ENCODE measurements around the gene TMEM234.

The TMEM234 gene

GRCh38 chr1:32255072-32256071, 33.2 kb upstream of the TMEM234 start:
- peak overlapping the region in 2 of 11 experiments; percentile 79 to 89; a peak in 2 of 22 replicates for H3K27ac ChIP-seq
- H3K4me1 ChIP-seq = peaks cover 39 to 74% (median 49%) of the 10 kb centered on the region in 10 experiments
- TF ChIP-seq Cebpa-rat (IDR thresholded peaks at IDR 0.05) = no peak
- H3K36me3 ChIP-seq = no peaks in the 10 kb centered on the region
- no peak overlapping the region for H3K9ac ChIP-seq
- no peak overlapping the region for H3K4me3 ChIP-seq
- no peaks in the 10 kb centered on the region for H3K9me3 ChIP-seq (replicated peaks in 1 of 11)
- peak overlapping the region in 3 of 11 experiments; percentile 96 to 98 (median 97); a peak in 4 of 22 replicates for H3K4me2 ChIP-seq
- peaks cover 0 to 6% (median 0%) of the 10 kb centered on the region in 11 experiments; a peak in 1 of 22 replicates for H3K27me3 ChIP-seq
- H4K20me1 ChIP-seq = no peaks in the 10 kb centered on the region

- Histone ChIP-seq H3K36me3 (no peaks in the 10 kb centered on the region), H3K27ac (peak within 1 kb of the TSS in 8 of 11 experiments; percentile 58 to 89 (median 79); a peak in 17 of 22 replicates), H3K4me3 (peak within 1 kb of the TSS in 7 of 10 experiments; percentile 1 to 54 (median 28); a peak in 12 of 20 replicates), H4K20me1 (peaks cover 0 to 16% (median 0%) of the 10 kb centered on the region in 11 experiments; a peak in 1 of 22 replicates), H3K4me2 (peak within 1 kb of the TSS; percentile 80 to 98 (median 94)), H3K9ac (peak within 1 kb of the TSS in 8 of 11 experiments; percentile 40 to 80 (median 65); a peak in 16 of 22 replicates), H3K9me3 (replicated peaks in 1 of 11) (no peaks in the 10 kb centered on the region), H3K4me1 (peaks cover 72 to 100% (median 88%) of the 10 kb centered on the region in 10 experiments), H3K27me3 (peaks cover 0 to 6% (median 0%) of the 10 kb centered on the region in 11 experiments; a peak in 1 of 22 replicates)
- no peak for TF ChIP-seq Cebpa-rat (IDR thresholded peaks at IDR 0.05)
Observed at GRCh38 chr1:32250893-32251716, 29.0 kb upstream of the TMEM234 start, which contains the start of gene LCK. LCK (plus strand) TSS chr1:32251265; CDS start chr1:32274330, 23,065 bp downstream.

GRCh38 chr1:32249831-32250525, 27.8 kb upstream of the TMEM234 start:
- Histone ChIP-seq H4K20me1 (peaks cover 0 to 16% (median 0%) of the 10 kb centered on the region in 11 experiments; a peak in 1 of 22 replicates), H3K9me3 (replicated peaks in 1 of 11) (no peaks in the 10 kb centered on the region), H3K4me1 (peaks cover 75 to 98% (median 96%) of the 10 kb centered on the region in 10 experiments), H3K27ac (peak overlapping the region in 8 of 11 experiments; percentile 58 to 89 (median 79); a peak in 16 of 22 replicates), H3K4me3 (peak overlapping the region in 5 of 10 experiments; percentile 14 to 44 (median 25); a peak in 4 of 20 replicates), H3K27me3 (peaks cover 0 to 6% (median 0%) of the 10 kb centered on the region in 11 experiments; a peak in 1 of 22 replicates), H3K9ac (peak overlapping the region in 8 of 11 experiments; percentile 40 to 80 (median 65); a peak in 16 of 22 replicates), H3K4me2 (peak overlapping the region; percentile 80 to 98 (median 94)), H3K36me3 (no peaks in the 10 kb centered on the region)
- no peak for TF ChIP-seq Cebpa-rat (IDR thresholded peaks at IDR 0.05)

DNA sequence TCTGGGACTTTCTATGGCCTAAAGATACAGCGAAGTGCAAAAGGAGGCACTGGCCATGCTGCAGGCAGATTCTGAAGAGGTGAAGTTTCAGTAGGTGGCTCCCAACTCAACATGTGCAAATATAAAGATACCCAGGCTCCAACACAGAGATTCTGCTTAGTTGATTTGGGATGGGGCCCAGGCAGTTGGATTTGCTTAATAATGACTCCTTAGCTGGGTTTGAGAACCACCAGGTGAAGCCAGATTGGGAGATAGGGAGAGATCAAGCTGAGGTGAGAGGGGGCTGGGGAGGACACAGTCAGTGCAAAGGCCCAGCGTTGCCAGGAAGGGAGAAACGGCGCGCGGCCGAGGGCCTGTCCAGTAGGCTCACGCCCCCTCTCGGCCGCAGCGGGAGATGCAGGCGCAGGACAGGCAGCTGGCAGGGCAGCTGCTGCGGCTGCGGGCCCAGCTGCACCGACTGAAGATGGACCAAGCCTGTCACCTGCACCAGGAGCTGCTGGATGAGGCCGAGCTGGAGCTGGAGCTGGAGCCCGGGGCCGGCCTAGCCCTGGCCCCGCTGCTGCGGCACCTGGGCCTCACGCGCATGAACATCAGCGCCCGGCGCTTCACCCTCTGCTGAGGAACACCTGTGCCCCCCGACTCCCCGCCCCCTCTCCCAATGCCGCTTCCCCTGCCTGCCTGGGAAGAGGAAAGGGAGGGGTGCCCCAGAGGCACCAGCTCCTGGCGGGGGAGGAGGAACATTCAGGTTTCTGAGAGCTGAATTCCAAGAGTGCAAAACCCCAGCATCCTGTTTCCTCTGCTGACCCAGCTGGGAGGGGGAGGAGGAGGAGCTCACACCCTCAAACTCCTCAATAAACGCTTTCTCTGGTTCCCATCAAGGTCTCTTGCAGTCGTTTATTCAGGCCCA, 26.1 kb upstream of the TMEM234 start:
- H3K9ac ChIP-seq = peak overlapping the region in 8 of 11 experiments; percentile 6 to 80 (median 52); a peak in 11 of 22 replicates
- peaks cover 0 to 6% (median 0%) of the 10 kb centered on the region in 11 experiments; a peak in 1 of 22 replicates for H3K27me3 ChIP-seq
- no peak for TF ChIP-seq Cebpa-rat (IDR thresholded peaks at IDR 0.05)
- H4K20me1 ChIP-seq = peaks cover 0 to 16% (median 0%) of the 10 kb centered on the region in 11 experiments; a peak in 1 of 22 replicates
- H3K36me3 ChIP-seq = no peaks in the 10 kb centered on the region
- H3K4me3 ChIP-seq = peak overlapping the region in 4 of 10 experiments; percentile 7 to 41 (median 24); a peak in 7 of 20 replicates
- H3K4me1 ChIP-seq = peaks cover 63 to 81% (median 79%) of the 10 kb centered on the region in 10 experiments
- no peaks in the 10 kb centered on the region for H3K9me3 ChIP-seq (replicated peaks in 1 of 11)
- peak overlapping the region in 7 of 11 experiments; percentile 42 to 89 (median 79); a peak in 14 of 22 replicates for H3K27ac ChIP-seq
- H3K4me2 ChIP-seq = peak overlapping the region; percentile 80 to 98 (median 94)

DNA sequence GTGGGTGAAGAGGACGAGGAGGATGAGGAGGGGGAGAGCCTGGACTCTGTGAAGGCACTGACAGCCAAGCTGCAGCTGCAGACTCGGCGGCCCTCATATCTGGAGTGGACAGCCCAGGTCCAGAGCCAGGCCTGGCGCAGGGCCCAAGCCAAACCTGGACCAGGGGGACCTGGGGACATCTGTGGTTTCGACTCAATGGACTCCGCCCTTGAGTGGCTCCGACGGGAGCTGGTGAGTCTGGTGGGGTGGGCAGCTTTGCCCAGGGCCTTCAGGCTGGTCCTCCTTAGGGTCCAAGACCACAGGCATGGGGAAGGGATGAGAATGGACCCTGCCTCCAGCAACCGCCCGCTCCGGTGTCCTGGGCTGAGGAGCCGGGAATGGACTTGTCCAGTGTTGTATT, 25.3 kb upstream of the TMEM234 start:
- Histone ChIP-seq H3K4me3 (no peak overlapping the region), H3K27ac (peak overlapping the region in 2 of 11 experiments; percentile 79 to 89; a peak in 4 of 22 replicates), H3K9ac (no peak overlapping the region), H3K27me3 (peaks cover 0 to 6% (median 0%) of the 10 kb centered on the region in 11 experiments; a peak in 1 of 22 replicates), H3K4me1 (peaks cover 60 to 81% (median 77%) of the 10 kb centered on the region in 10 experiments), H3K36me3 (no peaks in the 10 kb centered on the region), H4K20me1 (peaks cover 0 to 16% (median 0%) of the 10 kb centered on the region in 11 experiments; a peak in 1 of 22 replicates), H3K9me3 (replicated peaks in 1 of 11) (no peaks in the 10 kb centered on the region), H3K4me2 (peak overlapping the region; percentile 36 to 98 (median 94); a peak in 19 of 22 replicates)
- no peak for TF ChIP-seq Cebpa-rat (IDR thresholded peaks at IDR 0.05)

GRCh38 chr1:32246888-32247273, 24.7 kb upstream of the TMEM234 start, which contains the start of gene FAM167B:
FAM167B (plus strand) TSS chr1:32247222; CDS start chr1:32247422, 200 bp downstream.
- H3K27ac ChIP-seq = peak within 1 kb of the TSS in 4 of 11 experiments; percentile 69 to 89 (median 79); a peak in 7 of 22 replicates
- no peak within 1 kb of the TSS for H3K4me3 ChIP-seq
- peaks cover 60 to 81% (median 77%) of the 10 kb centered on the region in 10 experiments for H3K4me1 ChIP-seq
- H3K9me3 ChIP-seq (replicated peaks in 1 of 11) = no peaks in the 10 kb centered on the region
- no peak for TF ChIP-seq Cebpa-rat (IDR thresholded peaks at IDR 0.05)
- peaks cover 0 to 6% (median 0%) of the 10 kb centered on the region in 11 experiments; a peak in 1 of 22 replicates for H3K27me3 ChIP-seq
- H3K9ac ChIP-seq = peak within 1 kb of the TSS in 3 of 11 experiments; percentile 1 to 80 (median 13); a peak in 4 of 22 replicates
- no peaks in the 10 kb centered on the region for H3K36me3 ChIP-seq
- H4K20me1 ChIP-seq = peaks cover 0 to 16% (median 0%) of the 10 kb centered on the region in 11 experiments; a peak in 1 of 22 replicates
- peak within 1 kb of the TSS; percentile 80 to 98 (median 94) for H3K4me2 ChIP-seq

Data from BLaER1 treated with 17β-estradiol and CSF1 and Interleukin-3, amounts not matched to agents 10 nM and 100 nM (cell line).